ENCODE data around the gene FGFBP1. TPM values are rescaled to one million over a fixed set of nuclear protein-coding genes. Genes with fewer than 3 reads are reported as not detected.
A peak's percentile ranks its signal among the peaks of the same experiment; 100 is the strongest.

The FGFBP1 gene
- not detected in 2 replicates for total RNA-seq (2021)
- long read RNA-seq: 0 reads

GRCh38 chr4:15938640-15939039 is at the start of gene FGFBP1:
Gene FGFBP1, minus strand, starts transcription at chr4:15938740. Its CDS starts 2,108 bp downstream, at chr4:15936632.
- no peak within 1 kb of the TSS for H3K4me3 Mint-ChIP-seq
- H3K36me3 Mint-ChIP-seq (ENCODE audit: insufficient read depth in 1 of 3, low read depth in 3 of 3): no peaks in the 10 kb centered on the region
- WGBS (ENCODE audit: extremely low coverage, insufficient read length, low lambda C conversion rate): no CpG with 5 or more reads among the region's 4 CpGs
- Histone ChIP-seq H3T11ph (ENCODE audit: low read length) (no peak within 1 kb of the TSS), H3K79me2 (ENCODE audit: insufficient read depth, low read length) (no peaks in the 10 kb centered on the region), H4K20me1 (ENCODE audit: control insufficient read depth, insufficient read depth, insufficient read length) (no peaks in the 10 kb centered on the region), H3K4me1 (ENCODE audit: insufficient read depth, low read length) (no peaks in the 10 kb centered on the region; the same call in 1 of the 2 replicates), H3K23ac (ENCODE audit: insufficient read length, low read depth, low read length) (no peak within 1 kb of the TSS), H2AK5ac (ENCODE audit: insufficient read length, low read length) (no peak within 1 kb of the TSS), H3K18ac (ENCODE audit: insufficient read length, low read depth, low read length) (no peak within 1 kb of the TSS), H2AFZ (ENCODE audit: low read length) (no peak within 1 kb of the TSS), H2BK120ac (ENCODE audit: low read depth, low read length, poor library complexity, severe bottlenecking) (no peak within 1 kb of the TSS), H2BK12ac (ENCODE audit: insufficient read length, low read depth, low read length) (no peak within 1 kb of the TSS), H3K14ac (ENCODE audit: insufficient read depth, low read length) (no peak within 1 kb of the TSS), H2BK5ac (ENCODE audit: insufficient read length, low read length) (no peak within 1 kb of the TSS), H3K4ac (ENCODE audit: low read depth, low read length) (no peak within 1 kb of the TSS), H4K5ac (ENCODE audit: insufficient read length, low read depth, low read length) (no peak within 1 kb of the TSS), H3K79me1 (ENCODE audit: insufficient read depth, low read depth, low read length, poor library complexity, severe bottlenecking) (no peaks in the 10 kb centered on the region), H3K27ac (ENCODE audit: insufficient read length, low read depth, low read length) (no peak within 1 kb of the TSS), H3K27me3 (ENCODE audit: insufficient read depth, low read length) (no peaks in the 10 kb centered on the region), H3K4me2 (ENCODE audit: insufficient read depth, insufficient read length, low read length) (no peak within 1 kb of the TSS), H3K9me3 (ENCODE audit: control insufficient read depth, low read depth, low read length) (no peaks in the 10 kb centered on the region), H2BK15ac (ENCODE audit: low read depth, low read length) (no peak within 1 kb of the TSS), H3K9ac (ENCODE audit: extremely low read depth, insufficient read length, low read length) (no peak within 1 kb of the TSS), H3K56ac (ENCODE audit: insufficient read length, low read depth, low read length) (no peak within 1 kb of the TSS), H4K91ac (ENCODE audit: insufficient read length, low read depth, low read length) (no peak within 1 kb of the TSS), H2BK20ac (ENCODE audit: low read depth, low read length, poor library complexity, severe bottlenecking) (no peak within 1 kb of the TSS), H4K8ac (replicated peaks; ENCODE audit: insufficient read length, low read depth, low read length) (no peak within 1 kb of the TSS), H3K23me2 (ENCODE audit: insufficient read length, low read depth, low read length, poor library complexity, severe bottlenecking) (no peaks in the 10 kb centered on the region)
- H3K27me3 Mint-ChIP-seq (ENCODE audit: low read depth): no peaks in the 10 kb centered on the region; the same call in 1 of the 2 replicates
- DNase-seq: no peak
- peak within 1 kb of the TSS in 1 of 3 experiments; percentile 49; a peak in 1 of 7 replicates for H3K27ac Mint-ChIP-seq
- H3K9me3 Mint-ChIP-seq: no peaks in the 10 kb centered on the region
- no peak for TF ChIP-seq CTCF (conservative IDR thresholded peaks at IDR 0.05)
- H3K4me1 Mint-ChIP-seq: peaks cover 7% of the 10 kb centered on the region in 2 experiments
